ENCODE measurements around the gene BBOF1.

DNA sequence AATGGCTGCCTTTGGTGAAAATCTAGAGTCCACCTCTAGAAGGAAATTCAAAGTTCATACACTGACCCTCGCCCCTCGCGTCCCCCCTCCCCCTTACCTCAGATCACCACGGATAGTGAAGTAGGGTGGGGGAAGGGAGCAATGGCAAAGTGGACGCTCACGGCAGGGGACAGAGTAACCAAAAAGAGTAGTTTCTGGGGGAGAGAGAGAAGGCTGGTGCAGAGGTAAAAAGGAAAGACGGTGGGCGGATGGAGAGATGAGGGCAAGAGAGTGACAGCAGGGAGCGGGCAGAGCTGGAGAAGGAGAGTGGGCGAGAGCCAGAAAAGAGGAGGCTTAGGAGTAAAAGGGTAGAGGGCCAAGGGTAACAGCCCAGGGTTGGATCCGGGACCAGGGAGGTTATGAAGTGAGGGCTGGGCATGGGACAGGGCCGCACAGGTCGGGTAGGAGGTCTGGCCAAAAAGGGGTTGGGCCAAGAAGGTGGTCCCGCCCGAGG lies 64.7 kb downstream of the BBOF1 start:
- TF ChIP-seq, protein P1, sequence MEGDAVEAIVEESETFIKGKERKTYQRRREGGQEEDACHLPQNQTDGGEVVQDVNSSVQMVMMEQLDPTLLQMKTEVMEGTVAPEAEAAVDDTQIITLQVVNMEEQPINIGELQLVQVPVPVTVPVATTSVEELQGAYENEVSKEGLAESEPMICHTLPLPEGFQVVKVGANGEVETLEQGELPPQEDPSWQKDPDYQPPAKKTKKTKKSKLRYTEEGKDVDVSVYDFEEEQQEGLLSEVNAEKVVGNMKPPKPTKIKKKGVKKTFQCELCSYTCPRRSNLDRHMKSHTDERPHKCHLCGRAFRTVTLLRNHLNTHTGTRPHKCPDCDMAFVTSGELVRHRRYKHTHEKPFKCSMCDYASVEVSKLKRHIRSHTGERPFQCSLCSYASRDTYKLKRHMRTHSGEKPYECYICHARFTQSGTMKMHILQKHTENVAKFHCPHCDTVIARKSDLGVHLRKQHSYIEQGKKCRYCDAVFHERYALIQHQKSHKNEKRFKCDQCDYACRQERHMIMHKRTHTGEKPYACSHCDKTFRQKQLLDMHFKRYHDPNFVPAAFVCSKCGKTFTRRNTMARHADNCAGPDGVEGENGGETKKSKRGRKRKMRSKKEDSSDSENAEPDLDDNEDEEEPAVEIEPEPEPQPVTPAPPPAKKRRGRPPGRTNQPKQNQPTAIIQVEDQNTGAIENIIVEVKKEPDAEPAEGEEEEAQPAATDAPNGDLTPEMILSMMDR (conservative IDR thresholded peaks at IDR 0.05; ENCODE audit: low read depth, low read length) = no peak
- TF ChIP-seq EZH2 (IDR thresholded peaks at IDR 0.05; ENCODE audit: borderline replicate concordance, low read depth, low read length, poor library complexity, severe bottlenecking) = no peak

Data from A673 (cell line).